Lower leg skin (tissue), 4 donors: ENCODE results near the gene AP1B1. TPM values are rescaled to one million over a fixed set of nuclear protein-coding genes. Genes with fewer than 3 reads are reported as not detected.
"Not testable (repeated sequence)": the region's sequence is repeated elsewhere in the genome, so short reads cannot be mapped to it uniquely, and the experiment has no call there.

Experiments
- DNase-seq, 2 donors: peaks; one replicate each; pipeline ENCODE4 v3.0.0-alpha.2; 2019; ENCODE audit warnings: low spot score in 2 of 2
- H3K4me3 ChIP-seq: fragments of 200-600 bp; sonication (generic); 2 replicates; pipeline ENCODE4 v1.5.1; 2017; ENCODE audit warnings: mild to moderate bottlenecking, low read depth; ENCODE audit not compliant: poor library complexity, severe bottlenecking
- POLR2A ChIP-seq, 2 donors: fragments of 450-650 bp; IDR thresholded peaks; one replicate each; pipeline ENCODE4 v1.6.1; 2016 to 2017; ENCODE audit warnings: antibody characterized with exemption in 2 of 2, mild to moderate bottlenecking in 1 of 2, moderate library complexity in 1 of 2
- WGBS, 2 donors: methylation state at CpG; one replicate each; pipeline ENCODE4 v1.1.5; 2018; 5-methylcytosine and 5-hydroxymethylcytosine counted together
- intact Hi-C: fragments of 100-400 bp; cut with DNase I; formaldehyde crosslinking; loops from one replicate; pipeline ENCODE4 v1.15.0; 2023; ENCODE audit warnings: low total_unique reads
- total RNA-seq, 4 donors: library from RNA; depleted of rRNA; stranded (reverse); fragments of >200 nt; gene quantifications; one replicate each; pipeline ENCODE4 v1.1.0, GENCODE V29; 2016
- TF ChIP-seq, protein P1 (sequence below), 3 donors: fragments of 450-650 bp; IDR thresholded peaks; one replicate each; pipeline ENCODE4 v1.5.1; 2016; ENCODE audit warnings: antibody characterized with exemption in 3 of 3, mild to moderate bottlenecking in 3 of 3, moderate library complexity in 2 of 3

The AP1B1 gene
- total RNA-seq, 4 donors from 2014 or later, result 65.4 to 95.5 (median 79.0) TPM

DNA sequence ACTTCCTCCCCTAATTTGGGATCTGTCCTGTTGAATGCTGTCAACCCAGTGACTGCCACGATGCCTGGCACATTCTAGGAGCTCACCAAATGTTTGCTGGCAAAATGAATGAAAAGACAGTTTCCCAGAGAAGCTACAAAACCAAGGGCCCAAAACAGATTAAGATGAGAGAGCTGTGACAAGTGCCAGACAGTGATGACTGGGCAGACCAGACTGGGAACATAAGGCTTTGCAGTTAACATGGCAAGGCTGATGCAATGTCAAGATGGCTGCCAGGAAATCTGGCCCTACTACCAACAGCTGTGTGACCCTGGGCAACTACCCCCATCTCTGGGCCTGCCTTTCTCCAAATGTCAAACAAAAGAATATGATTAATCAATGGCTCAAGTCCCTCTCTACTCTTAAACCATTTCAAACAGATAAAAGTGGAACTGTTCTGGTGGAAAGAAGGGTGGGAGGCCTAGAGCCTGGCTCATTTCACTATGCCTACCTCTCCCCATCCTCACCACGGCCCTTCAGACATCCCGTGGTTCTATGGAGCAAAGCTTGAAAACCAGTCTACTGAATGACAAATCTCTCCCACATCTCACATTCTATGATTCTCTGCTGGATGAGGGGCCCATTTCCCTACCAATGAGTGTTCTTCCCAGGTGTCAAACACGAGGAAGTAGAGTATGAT lies 12.8 kb downstream of the AP1B1 start:
- H3K4me3 ChIP-seq, result no peak overlapping the region
- intact Hi-C loops, result no loop called here
- 44 to 52% methylated on average over 4 of the region's 4 CpGs for WGBS, 2 donors
- TF ChIP-seq, protein P1, sequence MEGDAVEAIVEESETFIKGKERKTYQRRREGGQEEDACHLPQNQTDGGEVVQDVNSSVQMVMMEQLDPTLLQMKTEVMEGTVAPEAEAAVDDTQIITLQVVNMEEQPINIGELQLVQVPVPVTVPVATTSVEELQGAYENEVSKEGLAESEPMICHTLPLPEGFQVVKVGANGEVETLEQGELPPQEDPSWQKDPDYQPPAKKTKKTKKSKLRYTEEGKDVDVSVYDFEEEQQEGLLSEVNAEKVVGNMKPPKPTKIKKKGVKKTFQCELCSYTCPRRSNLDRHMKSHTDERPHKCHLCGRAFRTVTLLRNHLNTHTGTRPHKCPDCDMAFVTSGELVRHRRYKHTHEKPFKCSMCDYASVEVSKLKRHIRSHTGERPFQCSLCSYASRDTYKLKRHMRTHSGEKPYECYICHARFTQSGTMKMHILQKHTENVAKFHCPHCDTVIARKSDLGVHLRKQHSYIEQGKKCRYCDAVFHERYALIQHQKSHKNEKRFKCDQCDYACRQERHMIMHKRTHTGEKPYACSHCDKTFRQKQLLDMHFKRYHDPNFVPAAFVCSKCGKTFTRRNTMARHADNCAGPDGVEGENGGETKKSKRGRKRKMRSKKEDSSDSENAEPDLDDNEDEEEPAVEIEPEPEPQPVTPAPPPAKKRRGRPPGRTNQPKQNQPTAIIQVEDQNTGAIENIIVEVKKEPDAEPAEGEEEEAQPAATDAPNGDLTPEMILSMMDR (IDR thresholded peaks at IDR 0.05), result no peak
- TF ChIP-seq POLR2A (IDR thresholded peaks at IDR 0.05), result no peak
- DNase-seq, result no peak

DNA sequence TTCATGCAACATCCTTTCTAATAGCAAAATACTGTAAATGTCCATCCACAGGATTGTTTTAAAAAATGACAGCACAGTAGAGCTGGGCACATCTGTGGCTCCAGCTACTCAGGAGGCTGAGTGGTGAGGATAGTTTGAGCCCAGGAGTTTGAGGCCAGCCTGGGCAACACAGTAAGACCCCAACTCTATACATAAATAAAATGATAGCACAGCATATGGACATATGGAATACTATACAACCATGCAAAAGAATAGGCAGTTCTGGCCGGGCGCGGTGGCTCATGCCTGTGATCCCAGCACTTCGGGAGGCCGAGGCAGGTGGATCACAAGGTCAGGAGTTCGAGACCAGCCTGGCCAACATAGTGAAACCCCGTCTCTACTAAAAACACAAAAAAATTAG lies 13.6 kb downstream of the AP1B1 start:
- 95% methylated on average over 7 of the region's 7 CpGs for WGBS, 2 donors

DNA sequence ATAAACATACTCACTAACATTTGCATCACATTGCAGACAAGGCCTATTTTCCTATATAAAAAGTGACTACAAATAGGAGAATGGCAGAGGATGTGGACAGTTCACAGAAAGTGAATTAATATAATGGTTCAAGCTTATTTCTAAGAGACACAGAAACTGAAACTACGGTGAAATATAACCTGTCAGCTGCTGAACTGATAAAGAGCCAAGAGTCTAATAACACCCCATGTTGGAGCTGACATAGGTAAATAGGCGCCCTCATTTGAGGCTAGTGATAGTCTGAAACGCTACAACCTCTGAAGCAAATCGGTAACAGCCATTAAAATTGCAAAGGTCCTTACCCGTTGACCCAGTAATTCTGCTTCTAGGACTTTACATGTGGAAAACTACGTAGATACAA lies 14.0 kb downstream of the AP1B1 start:
- no peak overlapping the region for H3K4me3 ChIP-seq
- intact Hi-C loops, result no loop called here
- WGBS, 2 donors, result 90 to 94% methylated on average over 6 of the region's 6 CpGs
- TF ChIP-seq POLR2A (IDR thresholded peaks at IDR 0.05), result no peak
- TF ChIP-seq, protein P1 (IDR thresholded peaks at IDR 0.05), result no peak
- DNase-seq, result no peak

More for the DNA sequence above, 13.6 kb downstream of the AP1B1 start:
- intact Hi-C loops, DNase-seq, H3K4me3 ChIP-seq: not testable (repeated sequence)

DNA sequence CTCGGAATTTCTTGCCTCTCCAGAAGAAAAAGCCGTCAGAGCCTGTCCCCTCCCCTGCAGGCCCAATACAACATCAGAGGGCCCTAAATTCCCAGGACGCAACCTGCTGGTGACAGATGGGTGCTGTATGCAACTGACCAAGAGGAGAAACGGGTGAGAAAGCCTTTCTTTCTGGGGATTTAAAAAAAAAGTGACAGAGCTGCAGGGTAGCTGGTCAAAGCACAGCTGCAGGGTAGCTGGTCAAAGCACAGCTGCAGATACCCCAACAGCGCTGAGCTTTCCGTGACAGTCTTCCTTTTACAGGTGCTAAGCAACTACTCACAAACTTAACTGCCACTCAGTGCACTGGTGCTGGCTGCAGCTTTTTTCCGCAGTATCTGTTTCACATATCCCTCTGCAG lies 17.8 kb downstream of the AP1B1 start:
- intact Hi-C loops, result no loop called here
- no peak overlapping the region for H3K4me3 ChIP-seq
- DNase-seq, result no peak
- WGBS, 2 donors, result 72 to 80% methylated on average over 7 of the region's 7 CpGs
- no peak for TF ChIP-seq POLR2A (IDR thresholded peaks at IDR 0.05)
- TF ChIP-seq, protein P1 (IDR thresholded peaks at IDR 0.05), result no peak

DNA sequence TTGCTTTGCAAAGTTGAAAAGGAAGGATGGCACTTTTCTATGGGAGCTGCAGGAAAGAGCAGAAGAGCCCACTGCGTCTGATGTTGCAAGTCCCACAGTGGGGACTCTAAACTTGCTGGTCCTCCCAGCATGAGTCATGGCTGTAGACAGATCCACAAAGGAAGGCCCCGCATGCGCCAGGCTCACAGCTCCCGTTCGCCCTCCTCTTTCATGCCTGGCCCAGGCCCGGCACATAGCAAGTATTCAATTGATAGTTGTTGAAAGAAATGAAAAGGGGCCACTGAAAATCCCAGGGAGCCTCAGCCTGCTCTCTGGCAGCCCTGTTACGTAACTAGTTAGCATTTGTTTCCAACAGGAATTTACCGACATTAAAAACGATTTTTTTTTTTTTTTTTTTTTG lies 18.9 kb downstream of the AP1B1 start:
- WGBS, 2 donors, result 29 to 37% methylated on average over 9 of the region's 9 CpGs
- TF ChIP-seq, protein P1 (IDR thresholded peaks at IDR 0.05), result no peak
- TF ChIP-seq POLR2A (IDR thresholded peaks at IDR 0.05), result no peak
- DNase-seq, result peak; percentile 55 to 92
- intact Hi-C loops, result no loop called here
- no peak overlapping the region for H3K4me3 ChIP-seq

DNA sequence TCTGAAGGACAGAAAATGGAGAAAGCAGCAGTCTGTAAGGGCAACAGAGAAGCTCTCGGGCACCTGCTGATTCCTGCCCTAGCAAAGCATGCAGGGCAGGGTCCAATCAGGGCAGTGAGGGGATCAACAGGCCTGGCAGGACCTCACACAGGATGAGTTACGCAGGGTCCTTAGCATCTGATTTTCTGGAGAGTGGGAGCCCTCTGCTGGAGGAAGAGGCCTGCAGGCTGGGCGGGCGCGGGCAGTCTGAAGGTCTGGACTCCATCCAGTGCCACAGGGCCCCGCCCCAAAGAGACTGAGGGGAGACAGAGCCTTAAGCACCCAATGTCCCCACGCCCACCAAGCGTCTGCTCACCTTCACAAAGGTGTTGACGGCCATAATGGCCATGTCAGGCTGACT lies 28.9 kb downstream of the AP1B1 start:
- no peak for DNase-seq
- intact Hi-C loops, result no loop called here

DNA sequence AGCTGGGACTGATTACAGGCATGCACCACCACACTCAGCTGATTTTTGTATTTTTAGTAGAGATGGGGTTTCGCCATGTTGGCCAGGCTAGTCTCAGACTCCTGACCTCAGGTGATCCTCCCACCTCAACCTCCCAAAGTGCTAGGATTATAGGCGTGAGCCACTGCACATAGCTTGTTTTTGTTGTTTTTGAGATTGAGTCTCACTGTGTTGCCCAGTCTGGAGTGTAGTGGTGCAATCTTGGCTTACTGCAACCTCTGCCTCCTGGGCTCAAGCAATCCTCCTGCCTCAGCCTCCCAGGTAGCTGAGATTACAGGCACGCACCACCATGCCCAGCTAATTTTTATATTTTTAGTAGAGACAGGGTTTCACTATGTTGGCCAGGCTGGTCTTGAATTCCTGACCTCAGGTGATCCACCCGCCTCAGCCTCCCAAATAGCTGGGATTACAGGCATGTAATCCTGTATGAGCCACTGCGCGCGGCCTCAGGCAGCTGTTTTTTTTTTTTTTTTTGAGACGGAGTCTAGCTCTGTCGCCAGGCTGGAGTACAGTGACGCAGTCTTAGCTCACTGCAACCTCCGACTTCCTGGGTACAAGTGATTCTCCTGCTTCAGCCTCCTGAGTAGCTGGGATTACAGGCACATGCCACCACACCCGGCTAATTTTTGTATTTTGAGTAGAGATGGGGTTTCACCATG lies 31.0 kb downstream of the AP1B1 start:
- H3K4me3 ChIP-seq, DNase-seq, intact Hi-C loops: not testable (repeated sequence)
- 92 to 96% methylated on average over 12 of the region's 12 CpGs for WGBS, 2 donors

More for the DNA sequence above, 28.9 kb downstream of the AP1B1 start:
- 31 to 44% methylated on average over 9 of the region's 9 CpGs for WGBS, 2 donors
- TF ChIP-seq POLR2A (IDR thresholded peaks at IDR 0.05), result no peak
- TF ChIP-seq, protein P1 (IDR thresholded peaks at IDR 0.05), result no peak
- no peak overlapping the region for H3K4me3 ChIP-seq
